Astrocyte (in vitro differentiated cells and primary cell): ENCODE results near the gene VHLL.

ENCODE experiments used
- EZH2 ChIP-seq: IDR thresholded peaks from 2 replicates; pipeline ENCODE4 v1.6.1; 2012; ENCODE audit warnings: mild to moderate bottlenecking, low read length, inconsistent platforms; ENCODE audit not compliant: insufficient read depth
- TF ChIP-seq, protein P1 (sequence below): IDR thresholded peaks from 2 replicates; pipeline ENCODE4 v1.5.1; 2011; ENCODE audit warnings: low read depth, mild to moderate bottlenecking, inconsistent platforms, low read length, moderate library complexity; ENCODE audit not compliant: insufficient read depth

- TF ChIP-seq, protein P1, sequence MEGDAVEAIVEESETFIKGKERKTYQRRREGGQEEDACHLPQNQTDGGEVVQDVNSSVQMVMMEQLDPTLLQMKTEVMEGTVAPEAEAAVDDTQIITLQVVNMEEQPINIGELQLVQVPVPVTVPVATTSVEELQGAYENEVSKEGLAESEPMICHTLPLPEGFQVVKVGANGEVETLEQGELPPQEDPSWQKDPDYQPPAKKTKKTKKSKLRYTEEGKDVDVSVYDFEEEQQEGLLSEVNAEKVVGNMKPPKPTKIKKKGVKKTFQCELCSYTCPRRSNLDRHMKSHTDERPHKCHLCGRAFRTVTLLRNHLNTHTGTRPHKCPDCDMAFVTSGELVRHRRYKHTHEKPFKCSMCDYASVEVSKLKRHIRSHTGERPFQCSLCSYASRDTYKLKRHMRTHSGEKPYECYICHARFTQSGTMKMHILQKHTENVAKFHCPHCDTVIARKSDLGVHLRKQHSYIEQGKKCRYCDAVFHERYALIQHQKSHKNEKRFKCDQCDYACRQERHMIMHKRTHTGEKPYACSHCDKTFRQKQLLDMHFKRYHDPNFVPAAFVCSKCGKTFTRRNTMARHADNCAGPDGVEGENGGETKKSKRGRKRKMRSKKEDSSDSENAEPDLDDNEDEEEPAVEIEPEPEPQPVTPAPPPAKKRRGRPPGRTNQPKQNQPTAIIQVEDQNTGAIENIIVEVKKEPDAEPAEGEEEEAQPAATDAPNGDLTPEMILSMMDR: no peak
- TF ChIP-seq EZH2: no peak
Observed at GRCh38 chr1:156310962-156311361, 11.9 kb upstream of the VHLL start.
